Loucy (cell line): ENCODE measurements around the gene VMP1.

Source experiments
- EZH2phosphoT487 ChIP-seq: fragments of 200-600 bp; IDR thresholded peaks from 2 replicates; pipeline ENCODE4 v1.6.1; 2018; ENCODE audit warnings: antibody characterized with exemption, mild to moderate bottlenecking, moderate library complexity, borderline replicate concordance
- TF ChIP-seq, protein P1 (sequence below): fragments of 200-600 bp; sonication (generic); conservative IDR thresholded peaks from 2 replicates; pipeline ENCODE4 v1.5.1; 2014; ENCODE audit warnings: mild to moderate bottlenecking, antibody characterized with exemption, low read length

DNA sequence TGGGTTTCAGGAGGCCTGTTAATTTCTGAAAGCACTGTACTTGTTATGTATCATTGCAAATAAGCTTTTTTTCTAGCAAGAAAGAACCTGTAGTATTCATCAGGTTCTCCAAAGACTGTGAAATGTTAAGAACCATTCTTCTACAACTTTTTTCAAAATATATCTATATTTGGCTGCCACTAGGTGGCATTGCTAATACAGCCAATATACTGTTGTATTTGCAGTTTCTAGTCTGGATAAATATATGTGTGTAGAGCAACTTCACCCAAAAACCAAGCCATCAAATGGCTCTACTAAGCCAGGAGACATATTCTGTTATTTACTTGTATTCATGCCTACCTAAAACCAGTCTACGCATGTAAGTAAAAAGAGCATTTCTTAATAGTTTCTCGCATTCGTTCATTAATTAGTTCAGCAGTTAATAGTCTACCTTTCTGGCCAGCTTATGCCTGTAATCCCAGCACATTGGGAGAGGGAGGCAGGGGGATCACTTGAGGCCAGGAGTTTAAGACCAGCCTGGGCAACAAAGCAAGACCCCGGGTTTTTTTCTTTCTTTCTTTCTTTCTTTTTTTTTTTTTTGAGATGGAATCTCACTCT lies 39.5 kb downstream of the VMP1 start:
- TF ChIP-seq, protein P1, sequence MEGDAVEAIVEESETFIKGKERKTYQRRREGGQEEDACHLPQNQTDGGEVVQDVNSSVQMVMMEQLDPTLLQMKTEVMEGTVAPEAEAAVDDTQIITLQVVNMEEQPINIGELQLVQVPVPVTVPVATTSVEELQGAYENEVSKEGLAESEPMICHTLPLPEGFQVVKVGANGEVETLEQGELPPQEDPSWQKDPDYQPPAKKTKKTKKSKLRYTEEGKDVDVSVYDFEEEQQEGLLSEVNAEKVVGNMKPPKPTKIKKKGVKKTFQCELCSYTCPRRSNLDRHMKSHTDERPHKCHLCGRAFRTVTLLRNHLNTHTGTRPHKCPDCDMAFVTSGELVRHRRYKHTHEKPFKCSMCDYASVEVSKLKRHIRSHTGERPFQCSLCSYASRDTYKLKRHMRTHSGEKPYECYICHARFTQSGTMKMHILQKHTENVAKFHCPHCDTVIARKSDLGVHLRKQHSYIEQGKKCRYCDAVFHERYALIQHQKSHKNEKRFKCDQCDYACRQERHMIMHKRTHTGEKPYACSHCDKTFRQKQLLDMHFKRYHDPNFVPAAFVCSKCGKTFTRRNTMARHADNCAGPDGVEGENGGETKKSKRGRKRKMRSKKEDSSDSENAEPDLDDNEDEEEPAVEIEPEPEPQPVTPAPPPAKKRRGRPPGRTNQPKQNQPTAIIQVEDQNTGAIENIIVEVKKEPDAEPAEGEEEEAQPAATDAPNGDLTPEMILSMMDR: peak; percentile 80
- TF ChIP-seq EZH2phosphoT487: no peak
